GM18870 (cell line): Measurements from ENCODE around the gene PSME3.
"Not testable (repeated sequence)": the region's sequence is repeated elsewhere in the genome, so short reads cannot be mapped to it uniquely, and the experiment has no call there.

ENCODE experiments used
- ATAC-seq: cut with Tn5 transposase; IDR thresholded peaks from one replicate; pipeline ENCODE4 v1.9.1; 2021; ENCODE audit warnings: moderate library complexity; ENCODE audit not compliant: unreplicated experiment

Gene PSME3

DNA sequence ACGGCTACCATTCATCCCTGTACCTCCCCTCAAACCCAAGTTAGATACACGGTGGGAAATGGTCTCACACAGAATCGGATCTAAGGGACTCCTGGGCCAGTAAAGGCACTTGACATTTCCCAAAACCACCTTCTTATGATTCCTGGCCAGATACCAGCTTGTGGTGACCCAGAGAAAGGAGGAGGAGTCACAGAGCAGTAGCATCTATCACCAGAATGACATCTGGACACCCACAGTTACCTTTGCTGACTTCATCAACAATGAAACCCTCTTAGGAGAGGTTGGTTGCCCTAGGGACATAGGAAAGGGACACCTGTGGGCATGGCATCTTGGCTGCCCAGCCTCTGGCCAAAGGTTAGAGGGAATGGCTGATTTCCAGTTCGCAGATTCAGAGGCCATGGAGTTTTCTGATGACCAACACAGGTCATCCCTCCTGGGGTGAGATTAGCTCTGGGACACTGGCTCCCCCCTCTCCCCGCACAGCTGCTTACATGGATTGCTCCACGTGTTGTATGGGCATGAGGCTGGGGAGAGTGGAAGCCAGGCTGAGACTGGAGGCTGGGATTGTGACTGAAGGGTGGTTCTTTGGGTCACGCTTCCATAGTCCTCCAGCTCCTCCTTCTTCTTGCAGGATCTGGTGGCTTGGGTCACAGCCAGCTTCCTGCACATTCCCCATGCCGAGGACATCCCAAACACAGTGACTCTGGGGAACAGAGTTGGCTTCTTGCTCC lies 16.4 kb downstream of the PSME3 start:
- no peak for ATAC-seq

DNA sequence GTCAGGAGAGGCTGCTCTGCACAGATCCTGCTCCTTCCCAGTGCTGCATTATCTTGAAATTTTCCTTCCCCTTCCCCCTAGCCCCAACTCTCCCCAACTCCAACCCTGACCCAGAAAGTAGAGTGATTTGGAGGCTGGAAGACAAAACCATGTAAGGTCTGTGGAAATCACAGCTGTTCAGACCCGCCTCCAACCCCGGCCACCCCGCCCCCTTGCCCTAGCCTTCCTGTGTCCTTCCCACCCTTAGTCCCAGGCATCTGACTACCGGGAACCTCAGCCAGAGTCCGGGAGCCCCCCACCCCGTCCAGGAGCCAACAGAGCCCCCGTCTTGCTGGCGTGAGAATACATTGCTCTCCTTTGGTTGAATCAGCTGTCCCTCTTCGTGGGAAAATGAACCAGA lies 17.8 kb downstream of the PSME3 start, which contains the start of gene AOC3:
TSS of gene AOC3 (plus strand) at position 246 of the 400 bp plus-strand sequence. CDS start at position 391, 145 bp downstream.
- no peak for ATAC-seq

- not testable (repeated sequence) for ATAC-seq
These were observed 18.4 kb downstream of the PSME3 start for GRCh38 chr17:42851371-42852240.

DNA sequence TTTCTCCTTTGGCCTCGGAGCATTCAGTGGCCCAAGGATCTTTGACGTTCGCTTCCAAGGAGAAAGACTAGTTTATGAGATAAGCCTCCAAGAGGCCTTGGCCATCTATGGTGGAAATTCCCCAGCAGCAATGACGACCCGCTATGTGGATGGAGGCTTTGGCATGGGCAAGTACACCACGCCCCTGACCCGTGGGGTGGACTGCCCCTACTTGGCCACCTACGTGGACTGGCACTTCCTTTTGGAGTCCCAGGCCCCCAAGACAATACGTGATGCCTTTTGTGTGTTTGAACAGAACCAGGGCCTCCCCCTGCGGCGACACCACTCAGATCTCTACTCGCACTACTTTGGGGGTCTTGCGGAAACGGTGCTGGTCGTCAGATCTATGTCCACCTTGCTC lies 19.2 kb downstream of the PSME3 start:
- no peak for ATAC-seq

GRCh38 chr17:42853004-42853403 lies 19.8 kb downstream of the PSME3 start:
- no peak for ATAC-seq

- no peak for ATAC-seq
These were observed 20.4 kb downstream of the PSME3 start for GRCh38 chr17:42853597-42853967.

DNA sequence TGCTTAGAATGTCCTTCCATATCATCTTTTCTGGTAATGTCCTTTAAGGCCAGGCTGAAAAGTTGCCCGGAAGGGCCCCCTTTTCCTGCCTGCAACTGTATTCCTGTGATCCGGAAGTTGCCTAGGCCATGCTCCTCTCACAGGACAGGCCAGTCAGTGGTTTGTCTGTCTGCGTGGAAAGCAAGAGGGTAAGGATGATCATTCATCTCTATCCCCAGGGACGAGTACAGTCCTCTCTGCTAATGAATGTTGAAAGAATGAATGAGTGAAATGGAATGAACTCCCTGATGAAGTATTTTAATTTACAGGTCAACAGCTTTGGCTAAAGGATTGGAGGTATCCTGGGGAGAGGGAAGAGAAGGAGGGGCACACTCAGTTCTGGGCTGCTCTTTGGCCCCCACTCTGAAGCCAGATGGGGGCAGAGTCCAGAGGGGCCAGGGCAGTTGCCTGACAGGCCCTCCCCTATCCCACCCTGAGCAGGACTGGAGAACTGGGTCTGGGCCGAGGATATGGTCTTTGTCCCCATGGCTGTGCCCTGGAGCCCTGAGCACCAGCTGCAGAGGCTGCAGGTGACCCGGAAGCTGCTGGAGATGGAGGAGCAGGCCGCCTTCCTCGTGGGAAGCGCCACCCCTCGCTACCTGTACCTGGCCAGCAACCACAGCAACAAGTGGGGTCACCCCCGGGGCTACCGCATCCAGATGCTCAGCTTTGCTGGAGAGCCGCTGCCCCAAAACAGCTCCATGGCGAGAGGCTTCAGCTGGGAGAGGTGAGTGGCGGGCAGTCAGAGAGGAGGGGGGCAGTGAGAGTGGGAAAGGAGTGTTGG lies 21.0 kb downstream of the PSME3 start:
- no peak for ATAC-seq

GRCh38 chr17:42855048-42855596 lies 21.9 kb downstream of the PSME3 start:
- ATAC-seq: no peak

DNA sequence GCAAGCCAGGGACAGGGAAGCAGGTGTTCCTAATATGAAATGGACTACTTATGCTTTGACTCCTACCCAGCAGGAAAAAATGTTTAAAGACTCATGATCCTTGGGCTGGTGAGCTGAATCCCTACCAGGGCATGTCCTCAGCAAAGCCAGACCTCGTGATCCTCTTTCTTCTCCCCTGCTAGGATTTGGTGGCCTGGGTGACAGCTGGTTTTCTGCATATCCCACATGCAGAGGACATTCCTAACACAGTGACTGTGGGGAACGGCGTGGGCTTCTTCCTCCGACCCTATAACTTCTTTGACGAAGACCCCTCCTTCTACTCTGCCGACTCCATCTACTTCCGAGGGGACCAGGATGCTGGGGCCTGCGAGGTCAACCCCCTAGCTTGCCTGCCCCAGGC lies 22.9 kb downstream of the PSME3 start:
- ATAC-seq: not testable (repeated sequence)

- not testable (repeated sequence) for ATAC-seq
These were observed 23.3 kb downstream of the PSME3 start for GRCh38 chr17:42856516-42856915.

GRCh38 chr17:42857389-42857788 lies 24.2 kb downstream of the PSME3 start:
- ATAC-seq: no peak

DNA sequence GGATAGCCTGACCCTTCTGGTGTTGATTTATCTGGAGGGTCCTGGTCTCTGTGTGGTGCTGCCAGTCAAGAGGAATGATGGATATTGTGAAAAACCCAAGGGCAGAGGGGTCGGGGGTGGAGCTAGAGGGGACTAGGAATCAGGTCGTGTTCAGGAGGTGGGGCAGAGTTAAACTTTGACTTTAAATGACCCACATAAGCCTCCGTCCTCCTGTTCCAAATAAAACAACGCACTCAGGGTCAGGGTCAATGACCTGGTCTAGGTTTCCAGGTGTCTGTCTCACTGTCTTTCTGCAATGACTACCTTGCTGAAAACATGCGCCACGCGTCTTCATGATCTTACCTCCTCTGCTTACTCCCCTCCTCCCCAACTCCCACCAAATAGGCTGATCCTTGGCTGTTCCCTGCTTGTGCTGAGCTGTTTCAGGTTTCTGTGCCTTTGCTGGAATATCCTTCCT lies 32.5 kb downstream of the PSME3 start:
- no peak for ATAC-seq

DNA sequence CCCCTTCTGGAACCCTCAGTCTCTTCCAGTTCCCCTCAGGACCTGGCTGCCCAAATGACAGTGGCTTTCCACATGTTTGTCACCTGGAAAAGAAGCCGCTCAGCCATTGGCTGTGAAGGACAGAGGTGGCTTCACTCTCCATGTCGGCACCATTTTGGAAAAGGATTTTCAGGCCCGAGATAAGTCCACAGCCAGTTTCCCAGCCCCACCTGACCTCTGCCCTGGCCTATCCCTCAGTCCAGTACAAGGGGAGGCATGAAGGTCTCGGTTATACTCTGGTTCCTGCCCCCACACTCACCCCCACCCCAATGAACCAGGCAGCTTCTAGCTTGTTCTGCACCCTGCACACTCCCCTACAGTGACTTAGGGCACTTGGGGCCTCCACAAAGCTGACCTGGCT lies 33.0 kb downstream of the PSME3 start:
- ATAC-seq: no peak

DNA sequence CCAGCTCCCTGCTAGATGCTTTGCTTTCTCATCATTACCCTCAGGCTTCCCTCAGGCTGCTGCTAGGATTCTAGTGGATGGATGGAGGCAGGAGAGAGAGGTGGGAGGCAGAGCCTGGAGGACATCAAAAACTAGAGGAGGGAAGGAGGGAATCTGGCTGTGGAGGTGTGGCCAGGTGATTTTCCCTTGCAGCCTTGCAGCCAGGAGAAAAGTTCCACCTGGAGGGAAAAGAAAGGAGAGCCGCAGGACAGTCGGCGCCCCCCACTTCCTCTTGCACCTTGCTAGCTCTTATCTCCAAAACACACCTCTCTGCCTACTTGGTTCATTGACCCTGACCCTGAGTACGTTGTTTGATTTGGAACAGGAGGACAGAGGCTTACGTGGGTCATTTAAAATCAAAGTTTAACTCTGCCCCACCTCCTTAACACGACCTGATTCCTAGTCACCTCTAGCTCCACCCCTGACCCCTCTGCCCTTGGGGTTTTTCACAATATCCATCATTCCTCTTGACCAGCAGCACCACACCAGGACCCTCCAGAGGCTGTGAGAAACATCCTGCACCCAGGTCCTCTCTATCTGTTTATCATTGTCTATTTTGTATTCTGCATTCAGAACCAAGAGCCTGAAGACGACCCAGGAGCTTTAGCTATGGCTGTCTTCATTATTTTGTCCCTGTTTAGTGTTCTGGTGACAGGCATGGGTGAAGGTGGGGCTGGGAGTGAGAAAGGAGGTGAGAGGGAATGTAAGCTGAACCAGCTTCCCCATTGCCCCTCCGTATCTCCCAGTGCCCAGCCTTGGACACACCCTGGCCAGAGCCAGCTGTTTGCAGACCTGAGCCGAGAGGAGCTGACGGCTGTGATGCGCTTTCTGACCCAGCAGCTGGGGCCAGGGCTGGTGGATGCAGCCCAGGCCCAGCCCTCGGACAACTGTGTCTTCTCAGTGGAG lies 33.7 kb downstream of the PSME3 start:
- ATAC-seq: no peak

DNA sequence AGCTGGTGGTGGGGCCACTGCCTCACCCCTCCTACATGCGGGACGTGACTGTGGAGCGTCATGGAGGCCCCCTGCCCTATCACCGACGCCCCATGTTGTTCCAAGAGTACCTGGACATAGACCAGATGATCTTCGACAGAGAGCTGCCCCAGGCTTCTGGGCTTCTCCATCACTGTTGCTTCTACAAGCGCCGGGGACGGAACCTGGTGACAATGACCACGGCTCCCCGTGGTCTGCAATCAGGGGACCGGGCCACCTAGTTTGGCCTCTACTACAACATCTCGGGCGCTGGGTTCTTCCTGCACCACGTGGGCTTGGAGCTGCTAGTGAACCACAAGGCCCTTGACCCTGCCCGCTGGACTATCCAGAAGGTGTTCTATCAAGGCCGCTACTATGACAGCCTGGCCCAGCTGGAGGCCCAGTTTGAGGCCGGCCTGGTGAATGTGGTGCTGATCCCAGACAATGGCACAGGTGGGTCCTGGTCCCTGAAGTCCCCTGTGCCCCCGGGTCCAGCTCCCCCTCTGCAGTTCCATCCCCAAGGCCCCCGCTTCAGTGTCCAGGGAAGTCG lies 34.6 kb downstream of the PSME3 start:
- not testable (repeated sequence) for ATAC-seq

DNA sequence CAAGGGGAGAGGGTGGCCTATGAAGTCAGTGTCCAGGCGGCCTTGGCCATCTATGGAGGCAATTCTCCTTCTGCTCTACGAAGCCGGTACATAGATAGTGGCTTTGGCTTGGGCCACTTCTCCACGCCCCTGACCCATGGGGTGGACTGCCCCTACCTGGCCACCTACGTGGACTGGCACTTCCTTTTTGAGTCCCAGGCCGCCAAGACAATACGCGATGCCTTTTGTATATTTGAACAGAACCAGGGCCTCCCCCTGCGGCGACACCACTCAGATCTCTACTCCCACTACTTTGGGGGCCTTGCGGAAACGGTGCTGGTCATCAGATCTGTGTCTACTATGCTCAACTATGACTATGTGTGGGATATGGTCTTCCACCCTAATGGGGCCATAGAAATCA lies 35.1 kb downstream of the PSME3 start:
- no peak for ATAC-seq

- no peak for ATAC-seq
These were observed 38.5 kb downstream of the PSME3 start for GRCh38 chr17:42871647-42872046.

DNA sequence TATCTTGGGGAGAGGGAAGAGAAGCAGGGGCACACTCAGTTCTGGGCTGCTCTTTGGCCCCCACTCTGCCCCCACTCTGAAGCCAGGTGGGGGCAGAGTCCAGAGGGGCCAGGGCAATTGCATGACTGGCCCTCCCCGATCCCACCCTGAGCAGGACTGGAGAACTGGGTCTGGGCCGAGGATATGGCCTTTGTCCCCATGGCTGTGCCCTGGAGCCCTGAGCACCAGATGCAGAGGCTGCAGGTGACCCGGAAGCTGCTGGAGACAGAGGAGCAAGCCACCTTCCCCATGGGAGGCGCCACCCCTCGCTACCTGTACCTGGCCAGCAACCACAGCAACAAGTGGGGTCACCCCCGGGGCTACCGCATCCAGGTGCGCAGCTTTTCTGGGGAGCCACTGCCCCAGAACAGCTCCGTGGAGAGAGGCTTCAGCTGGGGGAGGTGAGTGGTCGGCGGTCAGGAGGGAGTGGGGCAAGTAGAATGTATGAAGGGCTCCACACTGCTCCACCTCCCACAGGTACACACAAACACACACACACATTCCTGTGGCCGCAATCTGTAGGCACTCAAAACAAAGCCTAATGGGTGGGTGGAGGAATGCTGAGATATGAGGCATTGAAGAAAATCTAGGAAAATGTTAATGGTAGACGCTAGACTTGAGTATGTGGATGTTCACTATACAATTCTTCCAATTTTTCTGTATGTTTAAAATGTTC lies 39.2 kb downstream of the PSME3 start:
- no peak for ATAC-seq

GRCh38 chr17:42873315-42873714 lies 40.1 kb downstream of the PSME3 start:
- no peak for ATAC-seq
